Stimulated activated CD4-positive, alpha-beta T cell treated with anti-CD3 and anti-CD28 coated beads, Interleukin-2, amount 100 ng/mL, for 4 hours (primary cell): Measurements from ENCODE around the gene COA3.

ENCODE experiments used
- DNase-seq: peaks from one replicate; pipeline ENCODE4 v3.0.0-alpha.2; 2020; ENCODE audit warnings: low read depth

The COA3 gene

DNA sequence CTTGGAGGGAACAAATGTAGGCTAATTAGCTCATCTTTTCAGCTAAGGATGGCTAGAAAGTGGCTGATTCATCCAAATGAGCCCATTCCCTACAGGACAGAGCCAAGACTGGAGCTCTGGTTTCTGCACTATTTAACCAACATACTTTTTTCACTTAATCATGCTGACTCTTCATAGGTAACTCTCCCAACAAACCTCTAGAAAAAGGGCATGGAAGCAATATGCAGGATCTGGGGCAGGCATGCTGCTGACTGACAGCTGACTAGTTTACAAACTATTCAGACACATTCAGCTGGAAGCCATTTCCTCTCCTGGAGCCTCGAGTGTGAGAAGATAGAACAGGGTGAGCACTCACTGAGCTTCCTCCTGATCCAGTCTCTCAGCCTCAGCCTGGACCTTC is 19.4 kb upstream of the COA3 start:
- DNase-seq: no peak

DNA sequence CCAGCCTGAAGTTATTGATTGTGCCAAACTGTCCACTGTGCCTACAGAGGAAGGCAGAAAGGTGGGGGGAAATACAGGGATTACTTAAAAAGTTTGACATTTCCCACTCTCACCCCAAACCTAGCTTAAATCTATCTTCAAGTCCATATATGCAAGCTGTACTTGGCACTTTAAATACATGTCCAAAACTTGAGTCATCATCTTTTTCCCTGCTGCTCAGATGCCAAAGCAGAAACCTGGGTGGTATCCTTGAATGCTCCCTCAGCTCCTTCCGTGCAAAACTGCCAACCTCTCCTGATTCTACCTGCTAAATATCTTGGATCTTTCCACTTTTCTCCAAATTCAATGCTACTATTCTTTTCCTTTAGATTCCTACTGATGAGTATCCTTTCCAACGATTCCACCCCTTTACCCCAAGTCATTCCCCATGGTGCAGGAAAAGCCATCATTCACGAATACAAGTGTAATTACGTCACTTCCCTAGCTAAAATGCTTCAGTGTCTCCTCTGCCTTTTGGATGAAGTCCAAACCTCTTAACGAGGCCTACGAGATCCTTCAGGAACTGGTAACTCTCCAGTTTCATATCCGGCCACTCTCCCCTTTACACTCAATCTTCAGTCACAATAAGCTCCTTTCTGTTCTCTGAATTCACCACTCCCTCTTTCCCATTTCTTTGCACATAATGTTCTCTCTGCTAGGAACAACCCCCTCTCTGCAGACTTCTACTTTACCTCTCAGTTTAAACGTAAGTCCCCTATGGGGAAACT is 16.3 kb upstream of the COA3 start:
- DNase-seq: no peak

DNA sequence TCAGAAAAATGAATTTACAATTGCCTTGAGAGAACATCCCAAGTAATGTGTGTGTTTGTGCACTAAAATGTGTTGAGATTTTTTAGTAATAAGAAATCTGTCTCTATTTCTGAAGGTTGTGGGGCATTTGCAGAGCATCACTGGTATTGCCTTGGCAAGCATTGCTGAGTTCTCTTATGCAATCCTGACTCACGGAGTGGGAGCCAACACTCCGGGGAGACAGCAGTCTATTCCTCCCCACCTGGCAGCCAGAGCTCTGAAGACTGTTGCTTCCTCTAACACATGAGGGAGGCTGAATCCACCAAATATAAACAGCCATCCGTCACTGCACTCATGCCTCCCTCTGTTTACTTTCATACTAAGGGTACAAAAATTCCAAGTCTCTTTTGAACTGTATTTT is 10.7 kb upstream of the COA3 start:
- no peak for DNase-seq

DNA sequence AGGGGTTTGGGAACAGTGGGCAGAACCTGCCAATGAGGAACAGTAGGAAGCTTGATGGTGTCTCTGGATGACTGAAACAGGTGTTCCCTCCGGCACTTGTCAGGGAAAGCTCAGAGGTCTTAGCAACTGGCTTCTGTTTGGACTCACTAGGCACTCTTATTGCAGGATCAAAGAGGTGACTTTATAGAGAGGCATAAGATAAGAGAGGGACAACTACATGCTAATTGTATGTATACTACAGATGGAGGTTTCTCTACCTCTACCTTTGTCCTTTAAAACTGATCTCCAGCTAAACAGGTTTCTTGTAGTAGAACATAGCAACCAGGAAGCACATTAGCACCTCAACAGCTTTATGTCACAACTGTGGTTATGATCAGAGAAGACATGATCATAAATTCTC is 7.7 kb upstream of the COA3 start:
- DNase-seq: no peak

DNA sequence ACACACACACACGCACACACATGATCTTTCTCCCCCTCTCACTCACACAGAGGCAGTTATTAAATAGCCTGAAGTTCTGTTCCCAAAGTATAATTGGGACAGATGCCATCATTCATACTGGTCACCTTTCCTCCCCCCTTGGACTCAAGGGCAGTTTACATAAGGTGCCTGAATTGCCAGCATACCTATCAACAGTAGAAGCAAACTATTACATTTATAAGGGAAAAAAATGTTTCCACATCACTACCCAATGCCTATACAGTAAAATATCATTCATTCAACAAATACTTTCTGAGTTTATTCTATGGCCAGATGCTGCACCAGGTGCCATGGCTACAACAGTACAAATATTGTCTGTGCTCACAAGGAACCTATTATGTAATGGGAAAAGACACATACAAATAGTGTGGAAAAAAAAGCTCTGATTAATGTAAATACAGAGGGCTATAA is 6.4 kb upstream of the COA3 start:
- no peak for DNase-seq

DNA sequence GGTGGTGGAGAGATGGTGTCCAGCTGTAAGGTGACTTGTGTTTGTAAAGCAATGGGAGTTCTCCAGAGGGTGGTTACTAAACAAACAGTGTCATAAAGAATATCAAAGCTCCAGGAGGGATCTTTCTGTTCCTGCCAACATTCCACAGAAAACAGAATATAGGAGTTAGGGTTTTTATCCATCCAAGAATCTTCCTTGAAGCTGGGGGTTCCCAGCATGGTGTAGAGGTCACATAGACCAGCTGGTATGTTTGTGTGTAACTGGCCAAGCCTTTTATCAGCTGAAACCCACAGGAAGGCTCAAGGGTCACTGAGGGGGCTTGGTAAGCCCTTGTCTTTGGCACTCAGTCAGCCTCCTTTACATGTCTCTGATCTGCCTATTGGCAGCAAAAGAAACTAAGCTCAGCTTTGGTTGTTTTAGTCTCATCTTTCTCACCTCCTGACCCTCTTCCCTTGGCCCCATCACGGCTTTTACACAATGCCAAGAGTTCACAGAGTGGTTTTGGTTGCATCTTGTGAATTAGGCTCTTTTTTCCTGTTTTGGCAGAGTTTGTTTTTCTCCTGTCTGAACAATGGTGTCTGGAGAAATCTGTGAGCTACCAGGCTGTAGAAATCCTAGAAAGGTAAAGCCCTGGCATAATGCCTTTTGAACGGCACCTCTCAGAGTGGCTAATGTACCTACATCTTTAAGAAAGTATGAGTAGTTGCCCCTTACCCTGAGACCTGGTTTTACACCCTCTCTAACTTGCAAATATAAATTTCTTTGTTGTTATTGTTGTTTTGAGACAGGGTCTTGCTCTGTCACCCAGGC is 4.8 kb upstream of the COA3 start:
- no peak for DNase-seq

DNA sequence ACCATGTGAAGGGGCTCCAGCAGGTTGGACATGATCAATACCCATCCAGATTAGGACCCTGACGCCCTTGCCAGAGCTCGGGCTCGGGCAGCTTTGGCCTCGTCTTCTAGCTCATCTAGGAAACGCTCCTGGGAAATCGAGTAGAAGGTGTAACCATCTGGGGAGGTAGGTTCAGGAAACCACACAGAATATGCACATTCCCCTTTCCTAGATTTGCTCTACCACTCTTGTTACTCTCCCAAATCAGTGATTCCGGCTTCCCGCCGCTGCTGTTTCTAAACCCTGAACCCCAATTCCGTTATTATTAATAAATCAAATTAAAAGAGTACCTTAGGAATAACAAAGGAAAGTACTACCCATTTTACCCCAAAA is 507 bp downstream of the COA3 start:
- DNase-seq: no peak

DNA sequence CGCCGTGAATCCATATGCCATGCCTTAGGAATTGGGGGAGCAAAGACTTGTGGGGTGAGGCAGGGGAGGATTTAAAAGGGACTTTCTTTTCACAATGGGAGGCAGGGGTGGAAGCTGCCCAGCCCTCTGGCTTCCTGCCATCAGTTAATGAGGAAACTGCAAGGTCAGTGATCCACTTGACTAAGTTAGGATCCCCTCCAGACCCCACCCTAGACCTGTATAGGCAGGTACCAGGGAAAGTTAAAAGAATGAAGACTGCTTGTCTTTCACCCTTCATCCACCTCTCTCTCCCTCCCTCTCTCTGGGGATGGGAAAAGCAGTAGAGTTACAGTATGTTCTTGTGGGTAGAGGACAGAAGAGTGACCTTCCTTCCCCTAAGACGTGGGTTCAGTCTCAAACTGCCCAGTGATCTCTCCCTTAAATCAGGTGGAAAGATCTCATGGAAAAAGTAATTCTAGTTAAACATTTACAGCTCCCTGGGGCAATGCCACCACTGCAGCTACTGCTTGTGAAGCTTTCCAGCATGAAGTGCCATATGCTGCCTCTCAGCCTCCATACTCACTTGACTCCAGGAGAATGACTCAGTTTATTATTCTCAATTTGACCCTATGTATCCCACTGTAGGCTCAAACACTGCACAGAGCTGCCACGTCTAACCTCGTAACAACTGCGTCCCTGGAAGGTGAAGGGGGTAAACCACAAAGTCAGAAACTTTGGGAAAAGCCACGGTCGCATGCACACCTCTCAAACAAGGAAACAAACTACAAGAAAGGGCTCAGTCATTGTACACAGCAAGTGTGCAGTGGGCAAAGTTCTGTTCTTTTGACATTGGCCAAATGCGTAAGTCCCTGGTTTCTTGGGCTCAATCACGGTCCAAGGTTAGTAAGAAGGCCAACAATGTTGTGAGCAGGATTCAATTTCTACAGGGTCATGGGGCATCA is 1.2 kb downstream of the COA3 start:
- no peak for DNase-seq

DNA sequence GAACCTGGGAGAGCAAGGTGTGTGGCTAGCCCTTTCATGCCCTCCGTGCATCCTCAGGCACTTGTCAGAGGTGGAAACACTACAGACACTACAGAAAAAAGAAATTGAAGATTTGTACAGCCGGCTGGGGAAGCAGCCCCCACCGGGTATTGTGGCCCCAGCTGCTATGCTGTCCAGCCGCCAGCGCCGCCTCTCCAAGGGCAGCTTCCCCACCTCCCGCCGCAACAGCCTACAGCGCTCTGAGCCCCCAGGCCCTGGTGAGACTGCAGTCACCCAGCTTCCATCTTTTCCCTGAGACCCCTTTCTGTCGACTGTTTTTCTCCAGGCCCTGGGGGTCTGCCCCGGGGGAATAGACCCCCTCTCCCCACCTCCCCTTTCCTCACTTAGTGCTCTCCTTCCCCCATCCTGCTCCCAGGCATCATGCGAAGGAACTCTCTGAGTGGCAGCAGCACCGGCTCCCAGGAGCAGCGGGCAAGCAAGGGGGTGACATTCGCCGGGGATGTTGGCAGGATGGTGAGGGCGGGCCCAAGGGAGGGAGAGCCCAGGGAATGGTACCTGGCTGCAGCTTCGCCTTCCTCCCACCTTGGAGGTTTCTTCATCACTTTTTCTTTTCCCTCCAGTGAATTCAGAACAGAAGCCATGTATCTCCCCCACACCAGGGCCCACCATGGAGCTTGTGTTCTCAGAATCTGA is 2.3 kb downstream of the COA3 start:
- no peak for DNase-seq

DNA sequence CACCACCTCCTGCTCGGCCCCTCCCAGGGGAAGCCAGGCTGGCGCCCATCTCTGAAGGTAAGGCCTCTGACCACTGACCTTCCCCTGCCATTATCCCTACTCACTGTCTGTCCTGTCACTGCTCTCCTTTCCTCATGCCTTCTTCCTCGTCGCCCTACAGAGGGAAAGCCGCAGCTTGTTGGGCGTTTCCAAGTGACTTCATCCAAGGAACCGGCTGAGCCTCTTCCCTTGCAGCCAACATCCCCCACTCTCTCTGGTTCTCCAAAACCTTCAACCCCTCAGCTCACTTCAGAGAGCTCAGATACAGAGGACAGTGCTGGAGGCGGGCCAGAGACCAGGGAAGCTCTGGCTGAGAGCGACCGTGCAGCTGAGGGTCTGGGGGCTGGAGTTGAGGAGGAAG is 3.0 kb downstream of the COA3 start:
- DNase-seq: no peak

DNA sequence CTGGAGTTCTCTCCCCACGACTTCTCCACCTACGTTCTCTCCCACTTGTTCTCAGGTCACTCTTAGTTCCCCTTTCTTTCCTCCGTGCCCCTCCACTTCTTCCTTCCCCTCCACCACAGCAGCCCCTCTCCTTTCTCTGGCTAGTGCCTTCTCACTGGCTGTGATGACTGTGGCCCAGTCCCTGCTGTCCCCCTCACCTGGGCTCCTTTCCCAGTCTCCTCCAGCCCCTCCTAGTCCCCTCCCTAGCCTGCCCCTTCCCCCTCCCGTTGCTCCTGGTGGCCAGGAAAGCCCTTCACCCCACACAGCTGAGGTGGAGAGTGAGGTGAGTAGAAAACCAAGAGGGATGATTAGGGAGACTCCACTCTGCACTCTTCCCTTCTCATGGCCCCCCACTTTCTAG is 3.4 kb downstream of the COA3 start:
- DNase-seq: no peak

DNA sequence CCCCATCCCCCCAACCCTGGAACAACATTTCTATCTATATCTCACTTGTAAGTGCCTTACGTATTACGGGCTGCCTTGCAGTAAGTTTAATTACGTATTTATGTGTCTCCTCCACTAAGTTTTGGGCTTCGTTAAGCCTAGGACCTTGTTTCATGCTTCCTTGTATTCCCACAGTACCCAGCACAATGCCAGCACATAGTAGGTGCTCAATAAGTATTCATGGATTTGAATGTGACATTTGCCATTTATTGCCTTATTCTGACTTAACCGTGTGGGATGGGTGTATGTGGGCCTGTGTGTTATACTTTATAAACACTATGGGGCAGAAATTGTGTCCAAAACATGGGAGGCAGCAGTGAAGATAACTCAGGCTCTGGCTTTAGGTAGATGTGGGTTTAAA is 6.0 kb downstream of the COA3 start:
- no peak for DNase-seq

DNA sequence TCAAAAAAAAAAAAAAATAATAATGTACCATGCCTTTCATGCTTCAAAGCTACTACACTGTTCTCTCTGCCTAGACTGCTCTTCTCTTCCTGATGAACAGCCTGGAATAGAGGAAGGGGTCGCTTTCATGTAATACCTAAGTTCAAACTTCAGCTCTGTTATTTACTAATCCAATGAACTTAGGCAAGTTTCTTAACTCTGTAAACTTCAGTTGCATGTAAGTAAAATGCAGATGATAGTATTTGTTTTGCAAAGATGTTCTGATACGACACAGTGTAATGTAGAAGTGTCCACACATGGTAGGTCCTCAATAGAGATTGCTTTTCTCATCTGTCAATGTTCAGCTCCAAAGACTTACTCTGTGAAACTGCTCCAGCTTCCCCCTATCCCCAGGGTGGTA is 6.6 kb downstream of the COA3 start:
- no peak for DNase-seq

DNA sequence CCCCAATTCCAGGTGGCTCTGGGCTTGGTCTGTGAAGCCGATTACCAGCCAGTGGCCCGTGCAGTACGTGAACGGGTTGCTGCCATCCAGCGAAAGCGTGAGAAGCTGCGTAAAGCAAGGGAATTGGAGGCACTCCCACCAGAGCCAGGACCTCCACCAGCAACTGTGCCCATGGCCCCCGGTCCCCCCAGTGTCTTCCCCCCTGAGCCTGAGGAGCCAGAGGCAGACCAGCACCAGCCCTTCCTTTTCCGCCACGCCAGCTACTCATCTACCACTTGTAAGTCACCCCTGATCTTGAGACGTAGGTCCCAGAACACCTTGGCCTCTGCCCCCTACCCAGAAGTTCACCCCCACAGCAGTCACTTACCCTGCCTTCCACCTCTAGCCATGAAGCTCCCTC is 11.2 kb downstream of the COA3 start:
- no peak for DNase-seq

DNA sequence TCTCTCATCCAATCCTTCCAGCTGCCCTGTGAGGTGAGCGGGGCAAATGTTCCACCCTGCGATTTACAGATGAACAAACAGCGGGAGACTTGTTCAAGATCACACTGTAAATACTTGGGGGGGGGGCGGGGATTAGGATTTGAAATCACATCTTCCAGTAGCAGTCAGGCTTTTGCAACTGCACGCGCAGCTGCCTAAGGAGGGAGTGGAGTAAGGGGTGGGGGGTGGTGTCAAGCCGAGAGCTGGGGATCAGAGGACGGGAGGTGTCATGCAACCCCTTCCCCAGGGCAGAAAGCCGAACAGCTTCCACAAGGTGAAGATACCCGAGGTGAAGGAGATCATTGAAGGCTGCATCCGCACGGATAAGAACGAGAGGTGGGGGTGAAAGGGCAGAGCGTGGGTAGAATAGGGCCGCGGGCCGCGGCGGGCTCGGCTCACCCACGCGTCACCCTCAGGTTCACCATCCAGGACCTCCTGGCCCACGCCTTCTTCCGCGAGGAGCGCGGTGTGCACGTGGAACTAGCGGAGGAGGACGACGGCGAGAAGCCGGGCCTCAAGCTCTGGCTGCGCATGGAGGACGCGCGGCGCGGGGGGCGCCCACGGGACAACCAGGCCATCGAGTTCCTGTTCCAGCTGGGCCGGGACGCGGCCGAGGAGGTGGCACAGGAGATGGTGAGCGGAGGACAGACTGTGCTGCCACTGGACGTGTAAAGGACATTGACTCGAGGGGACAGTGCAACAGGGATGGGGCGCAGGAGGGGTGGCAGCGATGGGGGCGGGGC is 13.5 kb downstream of the COA3 start:
- DNase-seq: peak; percentile 26

DNA sequence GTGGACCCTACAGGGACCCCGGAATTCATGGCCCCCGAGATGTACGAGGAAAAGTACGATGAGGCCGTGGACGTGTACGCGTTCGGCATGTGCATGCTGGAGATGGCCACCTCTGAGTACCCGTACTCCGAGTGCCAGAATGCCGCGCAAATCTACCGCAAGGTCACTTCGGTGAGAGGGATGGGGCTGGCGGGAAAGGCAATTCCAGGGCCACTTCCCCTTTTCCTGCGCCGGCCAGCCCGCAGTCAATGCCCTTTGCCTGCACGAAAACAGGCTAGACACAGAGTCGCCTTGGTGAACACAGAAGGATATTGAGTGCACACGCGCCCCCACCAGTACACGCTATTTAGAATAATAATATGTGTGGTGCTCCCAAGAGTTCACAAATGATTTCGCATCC is 14.1 kb downstream of the COA3 start:
- DNase-seq: no peak

DNA sequence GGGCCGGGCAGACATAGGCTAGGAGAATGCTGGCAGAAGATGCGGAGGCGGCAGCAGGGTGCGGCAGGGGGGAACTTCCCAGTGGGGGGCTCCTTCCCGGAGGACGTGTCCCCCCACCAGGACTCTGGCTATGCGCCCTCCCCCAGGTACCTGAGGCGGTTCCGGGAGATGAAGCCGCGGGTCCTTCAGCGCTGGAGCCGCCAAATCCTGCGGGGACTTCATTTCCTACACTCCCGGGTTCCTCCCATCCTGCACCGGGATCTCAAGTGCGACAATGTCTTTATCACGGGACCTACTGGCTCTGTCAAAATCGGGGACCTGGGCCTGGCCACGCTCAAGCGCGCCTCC is 14.7 kb downstream of the COA3 start:
- no peak for DNase-seq

DNA sequence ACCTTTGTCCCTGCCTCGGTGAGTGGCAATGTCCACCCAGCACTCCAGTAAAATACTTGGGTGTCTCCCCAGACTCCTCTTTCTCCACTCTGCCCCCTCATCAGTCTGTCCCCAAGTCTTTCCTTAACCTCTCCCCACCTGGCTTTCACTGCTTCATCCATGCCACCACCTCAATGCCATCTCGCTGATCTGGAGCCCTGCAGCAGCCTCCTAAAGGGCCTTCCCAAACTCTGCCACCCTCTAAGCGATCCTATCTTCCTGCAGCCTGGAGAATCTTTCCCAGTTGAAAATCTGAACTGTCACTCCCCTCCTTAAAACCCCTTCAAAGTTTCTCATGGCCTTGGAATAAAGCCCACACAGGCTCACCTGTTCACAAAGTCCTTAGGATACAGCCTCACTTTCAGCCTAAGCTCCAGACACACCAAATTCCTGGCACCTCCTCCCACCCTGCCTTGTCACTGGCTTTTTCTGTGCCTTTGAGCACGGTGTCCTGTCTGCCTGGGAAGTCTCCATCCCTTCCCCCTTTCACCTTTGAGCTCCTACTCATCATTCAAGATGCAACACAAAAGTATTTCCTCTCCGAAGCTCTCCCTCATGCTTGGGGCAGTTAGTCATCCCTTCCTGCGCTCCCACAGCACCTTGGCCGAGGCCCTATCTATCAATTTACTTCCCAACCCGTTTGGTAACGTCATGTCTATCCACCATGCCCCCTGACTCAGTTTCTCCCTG is 15.3 kb downstream of the COA3 start:
- DNase-seq: no peak

DNA sequence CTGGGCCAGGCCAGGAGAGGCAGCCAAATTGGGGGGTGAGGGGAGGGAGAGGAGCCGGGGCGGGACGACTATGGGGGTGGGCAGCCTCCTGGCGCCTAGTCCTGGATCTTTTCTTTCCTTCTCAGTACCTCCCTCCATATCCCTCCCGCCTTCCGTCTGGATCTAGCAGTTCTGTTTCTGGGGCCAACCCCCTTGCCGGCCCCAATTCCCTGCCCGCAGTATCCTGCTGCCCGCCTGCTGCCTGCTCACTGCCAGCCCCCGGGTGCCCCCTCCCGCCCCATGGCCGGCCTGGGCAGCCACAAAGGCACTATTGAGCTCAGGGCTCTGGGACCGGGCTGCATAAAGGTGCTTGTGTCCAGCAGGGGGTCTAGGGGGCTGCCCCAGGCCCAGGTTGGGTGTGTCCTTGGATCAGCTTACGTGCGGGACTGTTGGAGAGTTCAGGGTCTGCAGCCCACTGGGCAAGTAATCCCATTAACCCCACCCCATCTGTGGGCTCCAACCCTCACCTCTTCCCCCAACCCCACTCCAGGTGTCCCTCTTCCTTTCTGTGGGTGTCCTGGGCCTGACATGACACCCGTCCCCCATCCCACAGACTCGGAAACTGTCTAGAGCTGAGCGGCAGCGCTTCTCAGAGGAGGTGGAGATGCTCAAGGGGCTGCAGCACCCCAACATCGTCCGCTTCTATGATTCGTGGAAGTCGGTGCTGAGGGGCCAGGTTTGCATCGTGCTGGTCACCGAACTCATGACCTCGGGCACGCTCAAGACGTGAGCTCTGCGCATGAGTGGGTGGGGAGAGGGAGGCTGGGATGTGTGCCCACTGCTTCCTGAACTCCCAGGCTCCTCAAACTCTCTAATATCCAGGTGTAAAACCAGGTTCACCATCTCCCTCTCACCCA is 16.1 kb downstream of the COA3 start:
- no peak for DNase-seq
